SK-N-SH (cell line): Measurements from ENCODE around the gene HTRA2. TPM values are rescaled to one million over a fixed set of nuclear protein-coding genes. Genes with fewer than 3 reads are reported as not detected.
A peak's percentile ranks its signal among the peaks of the same experiment; 100 is the strongest.

Source experiments
- CTCF ChIA-PET: fragments of 300-600, 350-600 bp; formaldehyde crosslinking; extraction: SDS; loops from one replicate; lab custom pipeline; 2021; lab: Yijun Ruan, JAX
- POLR2A ChIA-PET: fragments of 350-600 bp; sonication (Branson Sonifier 250); formaldehyde crosslinking; extraction: SDS; loops from one replicate; lab custom pipeline; 2020; ENCODE audit warnings: antibody characterized with exemption, inconsistent platforms; lab: Yijun Ruan, JAX
- DNase-seq: peaks from one replicate; pipeline ENCODE4 v3.0.0; 2012
- H2AFZ ChIP-seq: fragments of 200-600 bp; sonication (generic); 2 replicates; pipeline ENCODE4 v1.8.1; 2016; ENCODE audit warnings: antibody characterized with exemption, mild to moderate bottlenecking, low read depth
- H3F3A ChIP-seq: fragments of 200-600 bp; sonication (generic); replicated peaks from 2 replicates; pipeline ENCODE3; 2016; ENCODE audit warnings: antibody characterized with exemption, mild to moderate bottlenecking; ENCODE audit not compliant: insufficient read depth
- H3K27ac ChIP-seq, 2 experiments: fragments of 200-500 bp in 1 of 2; fragments of 200-600 bp in 1 of 2; sonication (Bioruptor generic) in 1 of 2; sonication (generic), shearing (Covaris generic) in 1 of 2; 2 replicates each; pipeline versions ENCODE4 v1.5.1 to v1.6.1; 2014 to 2016; ENCODE audit warnings: low read depth in 2 of 2, inconsistent platforms in 1 of 2, low read length in 1 of 2, mild to moderate bottlenecking in 1 of 2, mixed read lengths in 1 of 2
- H3K27me3 ChIP-seq: fragments of 200-600 bp; sonication (generic), shearing (Covaris generic); 2 replicates; pipeline ENCODE4 v1.6.1; 2016; ENCODE audit warnings: mixed run types; ENCODE audit not compliant: insufficient read depth
- H3K36me3 ChIP-seq, 2 experiments: fragments of 200-500 bp in 1 of 2; fragments of 200-600 bp in 1 of 2; sonication (Bioruptor generic) in 1 of 2; sonication (generic) in 1 of 2; replicated peaks in 1 of 2; 2 replicates each; pipeline versions ENCODE3 to v1.5.1; 2014 to 2016; ENCODE audit warnings: low read length in 1 of 2, mild to moderate bottlenecking in 1 of 2; ENCODE audit not compliant: insufficient read depth in 2 of 2, control insufficient read depth in 1 of 2
- H3K4me1 ChIP-seq, 2 experiments: fragments of 200-500 bp in 1 of 2; fragments of 200-600 bp in 1 of 2; sonication (Bioruptor generic) in 1 of 2; sonication (generic), shearing (Covaris generic) in 1 of 2; 2 replicates each; pipeline versions ENCODE4 v1.5.1 to v1.6.1; 2014 to 2016; ENCODE audit warnings: low read depth in 1 of 2, low read length in 1 of 2, mixed run types in 1 of 2; ENCODE audit not compliant: insufficient read depth in 2 of 2, control insufficient read depth in 1 of 2
- H3K4me2 ChIP-seq: fragments of 200-600 bp; sonication (generic), shearing (Covaris generic); 2 replicates; pipeline ENCODE4 v1.6.1; 2017; ENCODE audit warnings: mixed run types
- H3K4me3 ChIP-seq, 2 experiments: fragments of 200-500 bp in 1 of 2; fragments of 200-600 bp in 1 of 2; sonication (Bioruptor generic) in 1 of 2; sonication (generic), shearing (Covaris generic) in 1 of 2; 2 replicates each; pipeline versions ENCODE4 v1.5.1 to v1.8.1; 2014 to 2016; ENCODE audit warnings: low read depth in 2 of 2, inconsistent platforms in 1 of 2, low read length in 1 of 2, mild to moderate bottlenecking in 1 of 2, mixed read lengths in 1 of 2, moderate library complexity in 1 of 2
- H3K79me2 ChIP-seq: fragments of 200-600 bp; sonication (generic); 2 replicates; pipeline ENCODE4 v1.8.1; 2017; ENCODE audit warnings: mild to moderate bottlenecking; ENCODE audit not compliant: insufficient read depth
- H3K9ac ChIP-seq: fragments of 200-600 bp; sonication (generic); 2 replicates; pipeline ENCODE4 v1.6.1; 2017; ENCODE audit warnings: mixed run types
- H3K9me2 ChIP-seq: fragments of 200-600 bp; sonication (generic); 2 replicates; pipeline ENCODE4 v1.6.1; 2017; ENCODE audit warnings: mixed run types
- H3K9me3 ChIP-seq: fragments of 200-600 bp; sonication (generic); 2 replicates; pipeline ENCODE4 v1.6.1; 2017; ENCODE audit warnings: mixed run types, mild to moderate bottlenecking, moderate library complexity
- H4K20me1 ChIP-seq: fragments of 200-600 bp; sonication (generic); 2 replicates; pipeline ENCODE4 v1.6.1; 2017; ENCODE audit warnings: mild to moderate bottlenecking, mixed run types; ENCODE audit not compliant: insufficient read depth
- ELF1 ChIP-seq: IDR thresholded peaks from 2 replicates; pipeline ENCODE4 v1.4.0; 2012
- FOXJ3 ChIP-seq: sonication (generic); formaldehyde crosslinking; IDR thresholded peaks from 2 replicates; pipeline ENCODE4 v1.5.1; 2020; ENCODE audit warnings: mild to moderate bottlenecking, missing genetic modification reagents
- GABPA ChIP-seq: IDR thresholded peaks from 2 replicates; pipeline ENCODE4 v1.4.0; 2012; ENCODE audit warnings: low read depth, mild to moderate bottlenecking
- MAX ChIP-seq: IDR thresholded peaks from 2 replicates; pipeline ENCODE4 v1.4.0; 2012; ENCODE audit warnings: low read depth
- MXI1 ChIP-seq: IDR thresholded peaks from 2 replicates; pipeline ENCODE4 v1.6.1; 2012; ENCODE audit warnings: mild to moderate bottlenecking, low read depth, low read length, improper control_type of control experiment
- NFIC ChIP-seq: IDR thresholded peaks from 2 replicates; pipeline ENCODE4 v1.4.0; 2012; ENCODE audit warnings: borderline replicate concordance
- NRF1 ChIP-seq: IDR thresholded peaks from 2 replicates; pipeline ENCODE4 v1.6.1; 2012; ENCODE audit warnings: low read depth, mild to moderate bottlenecking, low read length
- POLR2AphosphoS5 ChIP-seq: IDR thresholded peaks from 2 replicates; pipeline ENCODE4 v1.6.1; 2012; ENCODE audit warnings: low read depth, low read length
- RFX5 ChIP-seq: IDR thresholded peaks from 2 replicates; pipeline ENCODE4 v1.6.1; 2012; ENCODE audit warnings: mild to moderate bottlenecking, improper control_type of control experiment, low read length
- SIN3A ChIP-seq: IDR thresholded peaks from 2 replicates; pipeline ENCODE4 v1.6.1; 2012; ENCODE audit warnings: low read depth, mild to moderate bottlenecking, low read length, moderate library complexity, borderline replicate concordance
- TAF1 ChIP-seq: IDR thresholded peaks from 2 replicates; pipeline ENCODE4 v1.6.1; 2012; ENCODE audit warnings: low read depth, mild to moderate bottlenecking, low read length, moderate library complexity, borderline replicate concordance
- USF1 ChIP-seq: IDR thresholded peaks from 2 replicates; pipeline ENCODE4 v1.4.0; 2012; ENCODE audit warnings: low read depth, borderline replicate concordance
- USF2 ChIP-seq: fragments of 150-350 bp; IDR thresholded peaks from 2 replicates; pipeline ENCODE4 v1.6.1; 2017; ENCODE audit warnings: antibody characterized with exemption, low read length, low read depth, borderline replicate concordance
- ZBTB33 ChIP-seq: IDR thresholded peaks from 2 replicates; pipeline ENCODE4 v1.4.0; 2012; ENCODE audit warnings: low read depth, borderline replicate concordance
- WGBS: methylation state at CpG from one replicate; pipeline ENCODE4 v1.1.6; 2017; ENCODE audit warnings: low lambda C conversion rate; 5-methylcytosine and 5-hydroxymethylcytosine counted together
- polyA plus RNA-seq, 3 experiments: library from polyadenylated mRNA; depleted of rRNA; stranded (reverse); fragments of >200 nt; gene quantifications; 2 replicates each; pipeline ENCODE4 v1.2.3, GENCODE V29; 2012
- TF ChIP-seq, protein P1 (sequence below): IDR thresholded peaks from 2 replicates; pipeline ENCODE4; 2012
- TF ChIP-seq, protein P2 (sequence below): fragments of 150-350 bp; IDR thresholded peaks from 2 replicates; pipeline ENCODE4 v1.6.1; 2016; ENCODE audit warnings: mild to moderate bottlenecking, low read depth, low read length

HTRA2 gene
- polyA plus RNA-seq, 1 of the 3 experiments (the other 2 are of a cell fraction), result 55.7 TPM

DNA sequence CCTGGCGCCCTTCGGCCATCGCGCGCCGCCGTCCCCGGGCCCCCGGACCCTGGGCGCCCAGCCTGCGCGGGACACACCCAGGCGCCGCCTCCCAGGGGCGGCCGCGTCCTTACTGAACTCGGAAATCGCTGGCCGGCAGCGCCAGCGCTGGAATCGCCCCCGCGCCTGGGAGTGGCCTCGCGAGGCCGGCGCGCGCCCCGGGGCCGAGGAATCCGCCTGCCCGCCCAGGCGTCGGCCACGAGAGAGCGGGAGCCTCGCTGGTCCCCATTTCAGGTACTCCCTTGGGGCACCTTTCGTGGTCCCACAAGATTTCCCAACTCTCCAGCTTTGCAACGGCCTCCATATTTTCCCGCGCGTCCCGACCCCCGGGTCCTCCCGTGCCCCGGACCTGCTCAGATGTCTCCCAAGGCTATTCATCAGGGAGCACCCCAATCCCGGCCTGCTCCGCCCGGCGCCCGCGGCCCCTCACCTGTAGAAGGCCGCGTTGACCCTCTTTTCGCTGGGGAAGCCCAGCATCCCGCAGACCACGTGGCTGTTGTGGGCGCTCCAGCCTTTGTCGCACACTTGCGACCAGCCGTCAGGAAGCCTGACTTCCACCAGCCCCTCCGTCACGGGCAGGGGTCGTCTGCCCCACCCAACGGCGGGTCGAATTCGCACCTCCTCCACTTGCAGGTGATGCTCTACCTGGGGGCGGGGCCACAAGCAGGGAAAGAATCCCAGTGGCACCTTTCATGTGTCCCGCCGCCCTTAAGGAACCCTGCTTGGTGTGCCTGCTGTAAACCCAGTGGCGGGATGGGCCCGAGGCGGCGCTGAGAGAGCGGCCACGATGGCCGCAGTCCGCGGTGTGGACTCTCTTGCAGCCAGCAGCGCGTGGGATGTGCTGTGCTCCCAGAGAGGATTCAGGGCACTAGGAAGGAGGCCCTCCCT lies 19.4 kb downstream of the HTRA2 start:
- TF ChIP-seq NFIC (no peak), POLR2AphosphoS5 (peak; percentile 38; the same call in 1 of the 2 replicates), FOXJ3 (CRISPR knock-in tag) (no peak), USF2 (no peak), NRF1 (peak; percentile 51), RFX5 (no peak), MXI1 (peak; percentile 80), ELF1 (no peak), MAX (peak; percentile 83), ZBTB33 (no peak), GABPA (no peak), SIN3A (no peak), USF1 (peak; percentile 32), TAF1 (0 out of 2 replicates have a peak, but pooled peaks have one; percentile 17)
- TF ChIP-seq, protein P1, sequence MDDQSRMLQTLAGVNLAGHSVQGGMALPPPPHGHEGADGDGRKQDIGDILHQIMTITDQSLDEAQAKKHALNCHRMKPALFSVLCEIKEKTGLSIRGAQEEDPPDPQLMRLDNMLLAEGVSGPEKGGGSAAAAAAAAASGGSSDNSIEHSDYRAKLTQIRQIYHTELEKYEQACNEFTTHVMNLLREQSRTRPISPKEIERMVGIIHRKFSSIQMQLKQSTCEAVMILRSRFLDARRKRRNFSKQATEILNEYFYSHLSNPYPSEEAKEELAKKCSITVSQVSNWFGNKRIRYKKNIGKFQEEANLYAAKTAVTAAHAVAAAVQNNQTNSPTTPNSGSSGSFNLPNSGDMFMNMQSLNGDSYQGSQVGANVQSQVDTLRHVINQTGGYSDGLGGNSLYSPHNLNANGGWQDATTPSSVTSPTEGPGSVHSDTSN, result no peak
- TF ChIP-seq, protein P2, sequence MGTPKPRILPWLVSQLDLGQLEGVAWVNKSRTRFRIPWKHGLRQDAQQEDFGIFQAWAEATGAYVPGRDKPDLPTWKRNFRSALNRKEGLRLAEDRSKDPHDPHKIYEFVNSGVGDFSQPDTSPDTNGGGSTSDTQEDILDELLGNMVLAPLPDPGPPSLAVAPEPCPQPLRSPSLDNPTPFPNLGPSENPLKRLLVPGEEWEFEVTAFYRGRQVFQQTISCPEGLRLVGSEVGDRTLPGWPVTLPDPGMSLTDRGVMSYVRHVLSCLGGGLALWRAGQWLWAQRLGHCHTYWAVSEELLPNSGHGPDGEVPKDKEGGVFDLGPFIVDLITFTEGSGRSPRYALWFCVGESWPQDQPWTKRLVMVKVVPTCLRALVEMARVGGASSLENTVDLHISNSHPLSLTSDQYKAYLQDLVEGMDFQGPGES, result no peak
- no peaks in the 10 kb centered on the region for H3K27me3 ChIP-seq
- peak overlapping the region; percentile 52 to 60 for H3K4me3 ChIP-seq
- WGBS, result 20% methylated on average over 32 of the region's 85 CpGs
- H3K9me3 ChIP-seq, result no peaks in the 10 kb centered on the region
- peaks cover 9 to 37% of the 10 kb centered on the region in 2 experiments; a peak in 3 of 4 replicates for H3K4me1 ChIP-seq
- H3K9me2 ChIP-seq, result no peaks in the 10 kb centered on the region
- peaks cover 6 to 15% of the 10 kb centered on the region in 2 experiments for H3K36me3 ChIP-seq
- H3K79me2 ChIP-seq, result peaks cover 46% of the 10 kb centered on the region
- ChIA-PET POLR2A (interaction anchor here (0.5 to 1.0 kb wide), 2 partner anchors 30 to 1888 kb away, joined by 3 read pairs; no protein-coding TSS in a partner anchor), CTCF (interaction anchor here (1.0 to 3.2 kb wide), 4 partner anchors 17 to 37 kb away, joined by 3 to 19 read pairs (median 5); no protein-coding TSS in a partner anchor)
- peak; percentile 92 for DNase-seq
- peak overlapping the region; percentile 91 for H3K4me2 ChIP-seq
- peak overlapping the region; percentile 52; the same call in 1 of the 2 replicates for H3K9ac ChIP-seq
- no peaks in the 10 kb centered on the region for H4K20me1 ChIP-seq
- H3F3A ChIP-seq, result peaks cover 19% of the 10 kb centered on the region
- H2AFZ ChIP-seq, result peak overlapping the region; percentile 57; the same call in 1 of the 2 replicates
- H3K27ac ChIP-seq, result peak overlapping the region in 1 of 2 experiments; percentile 77; a peak in 2 of 4 replicates
